Activated CD4-positive, alpha-beta T cell treated with anti-CD3 and anti-CD28 coated beads, Interleukin-2, amount 50 U/mL, for 48 hours (primary cell): Measurements from ENCODE around the gene ROR1.

Source experiments
- DNase-seq, 2 experiments: peaks; one replicate each; pipeline ENCODE4 v3.0.0-alpha.2; 2020

The ROR1 gene

DNA sequence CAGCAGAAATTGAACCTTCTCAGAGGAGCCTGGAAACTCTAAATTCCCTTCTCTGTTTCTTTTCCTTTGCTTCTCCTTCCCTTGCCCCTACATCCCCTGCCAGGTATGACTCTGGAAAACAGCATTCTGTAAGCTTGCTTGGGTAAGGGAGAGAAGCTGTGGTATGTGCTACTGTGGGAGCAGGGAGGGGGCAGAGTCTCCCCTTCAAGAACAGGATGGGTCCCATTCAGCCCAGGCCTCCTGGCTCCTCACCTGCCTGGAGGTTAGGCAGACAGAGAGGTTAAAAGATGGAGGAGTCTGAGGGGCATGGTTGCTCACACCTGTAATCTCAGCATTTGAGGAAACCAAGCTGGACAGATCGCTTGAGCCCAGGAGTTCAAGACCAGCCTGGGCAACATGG is 389.0 kb downstream of the ROR1 start:
- no peak for DNase-seq

- no peak for DNase-seq
Observed at GRCh38 chr1:64163431-64163830, 389.6 kb downstream of the ROR1 start.

- DNase-seq = no peak
Observed at GRCh38 chr1:64163970-64164369, 390.2 kb downstream of the ROR1 start.

- no peak for DNase-seq
Observed at GRCh38 chr1:64166629-64167028, 392.8 kb downstream of the ROR1 start.

- DNase-seq = no peak
Observed at GRCh38 chr1:64167176-64167575, 393.4 kb downstream of the ROR1 start.

DNA sequence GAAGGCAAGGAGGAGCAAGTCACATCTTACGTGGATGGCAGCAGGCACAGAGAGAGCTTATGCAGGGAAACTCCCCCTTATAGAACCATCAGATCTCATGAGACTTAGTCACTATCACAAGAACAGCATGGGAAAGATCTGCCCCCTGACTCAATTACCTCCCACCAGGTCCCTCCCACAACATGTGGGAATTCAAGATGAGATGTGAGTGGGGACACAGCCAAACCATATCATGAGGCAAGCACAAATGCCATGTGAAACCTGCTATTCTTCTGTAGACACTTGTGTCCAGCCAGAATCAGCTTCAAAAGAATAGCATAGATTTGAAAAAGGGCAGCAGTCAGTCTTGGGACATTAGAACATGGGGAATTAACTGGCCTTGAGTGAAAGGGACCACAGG is 397.4 kb downstream of the ROR1 start:
- no peak for DNase-seq

GRCh38 chr1:64171797-64172281 is 398.0 kb downstream of the ROR1 start:
- DNase-seq = no peak

- DNase-seq = no peak
Observed at GRCh38 chr1:64172458-64172983, 398.7 kb downstream of the ROR1 start.

GRCh38 chr1:64173336-64173940 is 399.6 kb downstream of the ROR1 start:
- DNase-seq = no peak

DNA sequence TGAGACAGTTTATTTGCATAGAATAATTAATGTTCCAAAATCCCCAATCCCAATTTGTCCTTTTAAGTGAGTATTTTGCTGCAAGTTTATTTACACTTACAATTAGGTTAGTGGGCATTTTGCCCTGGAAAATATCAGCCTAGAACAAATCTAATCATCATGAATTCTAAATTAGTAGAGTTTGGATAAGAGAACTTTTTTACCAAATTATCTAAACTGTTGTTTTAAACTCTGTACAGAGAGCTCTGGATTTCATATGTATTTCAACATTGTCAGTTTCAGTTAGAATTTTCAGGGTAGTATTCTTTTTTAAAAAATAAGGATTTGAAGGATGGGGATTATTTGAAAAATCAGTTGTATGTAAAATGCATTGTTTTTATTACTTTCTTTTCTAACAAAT is 401.8 kb downstream of the ROR1 start:
- no peak for DNase-seq

DNA sequence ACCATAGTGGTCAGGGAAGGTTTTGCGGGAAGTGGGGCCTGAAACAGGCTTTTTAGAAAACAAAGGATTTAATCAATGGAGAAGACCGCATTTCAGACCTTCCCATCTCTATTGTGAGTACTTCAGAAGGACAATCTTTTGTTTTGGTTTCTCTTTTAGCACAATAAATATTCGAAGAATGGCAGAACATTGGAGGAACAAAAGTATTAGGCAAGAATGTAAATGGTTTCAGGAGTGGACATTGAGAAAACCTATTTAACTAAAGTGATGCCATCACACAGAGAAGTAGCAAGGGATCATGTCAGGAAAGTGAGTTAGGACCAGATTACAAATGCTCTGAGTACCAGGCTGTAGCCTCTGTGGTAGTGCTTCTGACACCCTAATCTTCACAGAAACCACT is 402.8 kb downstream of the ROR1 start:
- no peak for DNase-seq

GRCh38 chr1:64179588-64179987 is 405.8 kb downstream of the ROR1 start:
- DNase-seq = no peak

DNA sequence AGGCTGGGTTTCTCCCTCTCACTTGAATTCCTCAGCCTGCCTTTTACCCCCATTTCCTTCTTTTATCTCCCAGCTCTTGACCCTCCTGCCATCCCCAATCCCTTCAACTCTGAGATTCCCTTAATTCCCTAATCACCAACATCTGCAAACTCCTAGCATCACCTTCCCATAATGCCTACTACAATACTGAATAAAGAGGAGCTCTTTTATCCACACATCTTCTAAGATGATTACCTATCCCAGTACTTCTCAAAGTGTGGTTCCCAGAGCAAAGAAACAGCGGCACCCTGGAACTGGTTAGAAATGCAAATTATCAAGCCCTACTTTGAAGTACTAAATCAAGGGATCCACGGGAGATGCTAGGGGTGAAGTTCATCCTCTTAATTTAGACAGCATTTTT is 408.4 kb downstream of the ROR1 start:
- DNase-seq = no peak

- no peak for DNase-seq
Observed at GRCh38 chr1:64183395-64184002, 409.7 kb downstream of the ROR1 start.

DNA sequence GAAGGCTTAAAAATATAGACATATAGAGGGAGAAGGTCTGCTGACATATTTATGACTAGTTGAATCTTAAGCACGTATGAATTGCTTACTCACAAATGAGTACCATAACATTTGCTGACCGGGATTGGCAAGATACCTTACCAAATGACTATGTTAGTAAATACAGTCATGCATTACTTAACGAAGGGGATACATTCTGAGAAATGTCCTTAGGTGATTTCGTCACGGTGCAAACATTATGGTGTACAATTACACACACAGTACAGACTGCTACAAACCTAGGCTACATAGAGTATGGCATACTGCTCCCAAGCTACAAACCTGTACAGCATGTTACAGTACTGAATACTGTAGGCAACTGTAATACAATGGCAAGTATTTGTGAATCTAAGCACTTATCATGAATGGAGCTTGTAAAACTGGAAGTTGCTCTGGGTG is 410.2 kb downstream of the ROR1 start:
- no peak for DNase-seq

DNA sequence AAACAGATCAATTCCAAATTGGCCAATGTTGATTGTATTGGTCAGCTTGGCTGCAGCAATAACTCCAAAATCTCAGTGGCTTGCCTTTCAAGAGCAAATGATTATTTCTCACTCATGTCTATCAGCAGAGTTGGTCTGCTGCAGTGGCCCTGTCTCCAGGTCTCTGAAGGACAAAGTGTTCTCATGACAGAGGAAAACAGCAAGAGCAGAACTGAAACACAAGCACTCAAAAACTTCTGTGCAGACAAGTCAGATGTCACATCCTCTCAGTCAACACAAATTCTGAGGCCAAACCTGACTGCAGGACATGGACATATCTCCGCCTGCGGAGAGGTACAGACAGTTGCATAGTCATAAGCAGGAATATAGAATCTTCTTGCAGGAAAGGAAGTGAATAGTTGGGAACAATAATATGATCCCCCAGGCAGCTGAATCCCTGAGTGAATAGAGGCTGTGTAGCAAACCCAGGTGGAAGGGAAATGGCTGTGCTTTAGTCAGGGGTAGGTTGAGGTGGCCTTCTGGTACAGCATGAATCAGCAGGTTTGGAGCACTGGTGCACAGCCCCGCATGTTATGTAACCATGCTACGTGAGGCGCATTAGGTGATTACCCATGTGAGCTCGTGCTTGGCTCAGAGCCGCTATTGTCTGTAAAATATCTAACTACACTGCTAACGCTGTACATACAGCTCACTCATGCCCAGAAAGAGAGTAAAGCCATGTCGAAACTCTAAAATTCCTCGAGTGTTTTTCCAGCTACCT is 412.5 kb downstream of the ROR1 start:
- no peak for DNase-seq

DNA sequence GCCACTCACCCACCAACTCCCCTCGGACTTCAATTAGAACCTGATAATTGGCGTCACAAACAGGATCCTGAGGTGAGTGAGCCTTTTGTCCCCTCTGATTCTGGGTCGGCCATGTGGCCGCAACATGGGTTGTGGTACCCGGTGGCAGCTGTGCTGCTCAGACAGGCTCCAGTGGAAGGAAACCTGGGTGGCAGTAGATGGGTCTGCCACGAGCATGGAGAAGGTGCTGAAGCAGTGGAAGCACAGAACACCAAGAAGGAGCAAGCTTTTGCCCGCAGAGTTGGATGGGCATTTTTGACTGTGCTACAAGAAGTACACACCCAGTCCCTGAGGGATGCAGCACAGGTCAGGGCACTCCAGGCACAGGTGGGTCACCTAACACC is 413.1 kb downstream of the ROR1 start:
- no peak for DNase-seq

GRCh38 chr1:64187646-64188045 is 413.8 kb downstream of the ROR1 start:
- DNase-seq = no peak

DNA sequence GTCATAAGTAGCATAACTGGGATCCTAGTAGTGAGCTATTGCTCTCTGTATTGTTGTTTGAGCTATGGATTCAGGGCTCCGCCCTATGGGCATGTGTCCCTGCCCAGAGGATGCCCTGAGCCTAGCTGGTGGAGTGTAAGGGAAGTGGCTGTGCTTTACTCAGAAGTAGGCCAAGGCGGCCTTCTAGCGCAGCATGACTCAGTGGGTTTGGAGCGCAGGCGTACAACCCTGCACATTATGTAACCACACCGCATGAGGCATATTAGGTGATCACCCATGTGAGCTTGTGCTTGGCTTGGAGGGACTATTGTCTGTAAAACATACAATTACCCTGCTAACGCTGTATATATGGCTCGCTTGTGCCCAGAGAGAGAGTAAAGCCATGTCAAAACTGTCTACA is 418.5 kb downstream of the ROR1 start:
- DNase-seq = no peak

DNA sequence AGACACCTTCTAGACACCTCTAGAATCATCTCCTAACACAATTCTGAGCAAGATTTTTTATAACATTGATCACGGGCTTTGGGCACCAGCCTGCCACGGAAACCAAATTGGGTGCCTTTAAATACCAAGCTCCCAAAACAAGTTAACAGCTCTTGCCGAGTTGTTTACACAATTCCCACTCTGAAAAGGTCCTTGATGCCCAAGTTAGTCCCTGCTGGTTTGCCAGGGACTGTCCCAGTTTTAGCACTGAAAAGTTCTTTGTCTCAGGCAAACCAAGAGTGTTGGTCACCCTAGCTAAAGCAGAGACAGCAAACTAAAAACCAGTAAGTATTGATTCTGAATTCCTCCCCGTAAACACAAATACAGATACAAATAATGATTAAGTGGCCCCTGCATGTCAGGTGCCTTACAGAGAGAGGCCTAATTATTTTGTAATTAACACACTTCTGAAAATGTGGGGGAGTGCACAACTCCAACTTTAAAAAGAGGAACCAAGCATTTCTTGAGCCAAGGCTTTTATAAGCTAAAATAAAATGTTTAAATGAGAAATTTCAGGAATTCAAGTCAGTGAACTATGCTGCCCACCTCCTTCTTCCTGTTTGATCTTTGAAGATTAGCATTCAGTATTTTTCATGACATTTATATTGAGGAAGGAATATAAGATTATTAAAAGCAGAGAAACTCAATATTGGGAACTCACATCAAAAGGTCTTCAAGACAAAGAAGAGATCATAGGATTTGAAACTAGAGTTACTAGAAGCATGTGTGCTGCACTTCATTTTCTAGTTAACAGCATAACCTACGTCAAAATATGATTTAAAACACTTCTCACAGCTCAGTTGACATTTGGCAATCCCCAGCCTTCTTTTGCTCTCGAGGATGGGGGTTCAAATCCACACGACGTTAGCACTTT is 420.6 kb downstream of the ROR1 start:
- no peak for DNase-seq

DNA sequence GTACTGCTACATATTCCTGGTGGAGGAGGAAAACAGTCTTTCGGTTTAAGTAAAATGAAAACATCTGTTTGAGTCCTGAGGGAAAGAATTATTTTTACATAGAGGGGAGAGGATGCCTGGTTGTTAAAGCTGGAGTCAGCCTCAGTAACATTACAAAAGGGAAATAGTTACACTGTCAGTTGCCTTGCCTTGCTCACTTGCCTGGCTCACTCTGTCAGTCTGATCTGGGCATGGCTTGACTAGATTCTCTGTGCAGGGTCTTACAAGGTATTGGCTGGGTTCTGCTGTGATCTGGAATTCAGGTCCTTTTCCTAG is 421.2 kb downstream of the ROR1 start:
- DNase-seq = no peak

DNA sequence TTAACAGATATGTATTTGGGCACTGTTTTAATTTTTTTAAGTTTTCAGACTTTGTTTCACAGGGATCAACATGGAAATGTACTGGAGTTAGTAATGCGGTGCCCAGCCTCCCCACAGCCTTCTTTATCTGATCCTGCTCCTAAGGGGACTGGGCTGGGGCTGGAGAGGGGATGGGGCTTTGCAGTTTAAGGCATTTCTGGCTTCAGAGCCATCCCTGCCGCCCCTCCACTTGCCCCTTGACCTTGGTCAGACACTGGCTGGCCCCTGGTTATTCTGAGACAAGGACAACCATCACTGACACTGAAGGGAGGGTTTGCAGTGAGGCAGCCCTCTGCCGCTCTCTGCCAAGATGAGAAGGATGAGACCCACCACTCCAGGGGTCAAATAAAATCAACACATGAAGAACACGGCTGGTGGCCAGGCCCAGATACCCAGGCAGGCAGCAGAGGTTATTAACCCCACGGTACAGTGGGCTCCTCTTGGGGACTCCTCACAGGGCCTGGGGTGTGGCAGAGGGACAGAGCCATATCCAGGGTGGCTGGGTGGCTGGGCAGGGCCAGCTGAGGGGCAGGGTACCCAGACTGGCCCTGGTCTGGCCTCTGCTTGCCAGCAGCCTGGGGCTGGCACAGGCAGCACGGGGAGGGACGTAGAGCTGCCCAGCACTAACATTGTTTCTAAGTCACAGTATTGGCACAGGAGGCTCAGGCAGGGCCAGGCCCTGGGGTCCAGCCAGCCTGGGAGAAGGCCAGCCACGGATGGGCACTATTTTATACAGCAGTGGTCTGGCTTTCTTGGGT is 422.5 kb downstream of the ROR1 start:
- DNase-seq = no peak
